ENCODE measurements around the gene LSAMP. TPM values are rescaled to one million over a fixed set of nuclear protein-coding genes. Genes with fewer than 3 reads are reported as not detected.

Gene LSAMP
- total RNA-seq, 2 donors from 2014 or later: 1.9 to 5.4 TPM

DNA sequence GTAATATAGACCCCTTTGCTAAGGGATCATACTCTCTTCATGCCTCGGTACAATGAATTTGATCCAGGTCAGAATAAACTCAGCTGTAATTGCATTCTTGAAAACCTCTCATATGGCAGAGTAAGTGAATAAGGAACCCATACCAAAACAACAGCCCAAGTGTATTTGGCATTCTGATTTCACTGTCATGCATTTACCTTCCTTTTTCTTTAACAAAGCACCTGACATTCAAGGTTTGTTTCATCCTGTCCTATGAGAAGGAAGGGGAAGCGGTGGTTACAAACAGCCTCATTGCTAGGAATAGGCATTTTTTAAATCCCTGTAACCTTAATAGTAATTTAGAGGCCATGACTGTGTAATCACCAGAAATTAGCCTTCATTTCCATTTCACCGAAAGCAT is 97.1 kb downstream of the LSAMP start:
- Histone ChIP-seq H3K27ac (no peak overlapping the region), H3K4me1 (ENCODE audit: control insufficient read depth in 1 of 2, low read depth in 2 of 2) (no peaks in the 10 kb centered on the region), H3K4me3 (no peak overlapping the region), H3K27me3 (replicated peaks; ENCODE audit: insufficient read depth) (no peaks in the 10 kb centered on the region), H3K36me3 (no peaks in the 10 kb centered on the region), H3K9me3 (no peaks in the 10 kb centered on the region)
- TF ChIP-seq, protein P1, sequence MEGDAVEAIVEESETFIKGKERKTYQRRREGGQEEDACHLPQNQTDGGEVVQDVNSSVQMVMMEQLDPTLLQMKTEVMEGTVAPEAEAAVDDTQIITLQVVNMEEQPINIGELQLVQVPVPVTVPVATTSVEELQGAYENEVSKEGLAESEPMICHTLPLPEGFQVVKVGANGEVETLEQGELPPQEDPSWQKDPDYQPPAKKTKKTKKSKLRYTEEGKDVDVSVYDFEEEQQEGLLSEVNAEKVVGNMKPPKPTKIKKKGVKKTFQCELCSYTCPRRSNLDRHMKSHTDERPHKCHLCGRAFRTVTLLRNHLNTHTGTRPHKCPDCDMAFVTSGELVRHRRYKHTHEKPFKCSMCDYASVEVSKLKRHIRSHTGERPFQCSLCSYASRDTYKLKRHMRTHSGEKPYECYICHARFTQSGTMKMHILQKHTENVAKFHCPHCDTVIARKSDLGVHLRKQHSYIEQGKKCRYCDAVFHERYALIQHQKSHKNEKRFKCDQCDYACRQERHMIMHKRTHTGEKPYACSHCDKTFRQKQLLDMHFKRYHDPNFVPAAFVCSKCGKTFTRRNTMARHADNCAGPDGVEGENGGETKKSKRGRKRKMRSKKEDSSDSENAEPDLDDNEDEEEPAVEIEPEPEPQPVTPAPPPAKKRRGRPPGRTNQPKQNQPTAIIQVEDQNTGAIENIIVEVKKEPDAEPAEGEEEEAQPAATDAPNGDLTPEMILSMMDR (IDR thresholded peaks at IDR 0.05): no peak
- ATAC-seq (ENCODE audit: insufficient number of reproducible peaks, low FRiP score, low read depth) (no peak), DNase-seq (ENCODE audit: low spot score) (no peak)

DNA sequence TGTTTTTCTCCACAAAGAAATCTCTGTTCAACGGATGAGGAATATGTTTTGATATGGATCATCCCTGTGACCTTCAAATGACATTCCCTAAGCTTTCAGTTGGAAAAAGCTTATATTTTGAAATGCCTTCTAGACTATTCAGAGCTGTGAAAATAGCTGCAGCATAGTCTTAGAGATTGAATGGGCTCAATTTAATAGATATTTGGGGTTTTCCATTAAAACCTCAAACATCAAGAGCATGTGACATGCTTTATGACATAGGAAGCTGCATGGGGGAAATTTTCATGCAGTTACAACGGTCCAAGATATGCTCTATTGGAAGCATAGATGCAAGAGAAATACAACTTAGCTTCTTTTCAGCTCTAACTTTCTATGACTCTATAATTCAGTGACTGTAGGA is 102.8 kb downstream of the LSAMP start:
- TF ChIP-seq, protein P1 (IDR thresholded peaks at IDR 0.05): no peak
- Histone ChIP-seq H3K4me1 (ENCODE audit: control insufficient read depth in 1 of 2, low read depth in 2 of 2) (no peaks in the 10 kb centered on the region), H3K36me3 (no peaks in the 10 kb centered on the region), H3K27me3 (replicated peaks; ENCODE audit: insufficient read depth) (no peaks in the 10 kb centered on the region), H3K27ac (no peak overlapping the region), H3K4me3 (no peak overlapping the region), H3K9me3 (no peaks in the 10 kb centered on the region)
- DNase-seq (ENCODE audit: low spot score): no peak
- ATAC-seq (ENCODE audit: insufficient number of reproducible peaks, low FRiP score, low read depth): no peak

DNA sequence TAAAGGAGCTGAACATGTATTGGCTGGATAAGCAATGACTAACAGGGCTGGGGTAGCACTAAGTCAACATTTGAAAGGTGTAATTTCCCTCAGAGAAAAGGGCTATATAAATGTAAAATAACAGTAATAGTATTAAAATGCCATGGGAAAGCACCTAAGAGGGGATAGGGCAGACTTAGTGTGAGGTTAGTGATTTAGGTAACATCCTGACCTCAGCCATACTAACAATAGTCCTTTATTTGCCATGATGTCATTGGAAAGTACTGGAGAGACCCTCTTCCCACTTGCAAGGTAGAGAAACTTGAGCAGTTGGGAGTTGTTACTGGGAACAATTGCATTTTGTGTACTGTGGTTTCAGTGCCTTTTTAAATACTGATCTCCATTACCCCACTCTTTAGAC is 103.4 kb downstream of the LSAMP start:
- Histone ChIP-seq H3K27ac (no peak overlapping the region), H3K9me3 (no peaks in the 10 kb centered on the region), H3K36me3 (no peaks in the 10 kb centered on the region), H3K27me3 (replicated peaks; ENCODE audit: insufficient read depth) (no peaks in the 10 kb centered on the region), H3K4me1 (ENCODE audit: control insufficient read depth in 1 of 2, low read depth in 2 of 2) (no peaks in the 10 kb centered on the region), H3K4me3 (no peak overlapping the region)
- DNase-seq (ENCODE audit: low spot score) (no peak), ATAC-seq (ENCODE audit: insufficient number of reproducible peaks, low FRiP score, low read depth) (no peak)
- TF ChIP-seq, protein P1 (IDR thresholded peaks at IDR 0.05): no peak

DNA sequence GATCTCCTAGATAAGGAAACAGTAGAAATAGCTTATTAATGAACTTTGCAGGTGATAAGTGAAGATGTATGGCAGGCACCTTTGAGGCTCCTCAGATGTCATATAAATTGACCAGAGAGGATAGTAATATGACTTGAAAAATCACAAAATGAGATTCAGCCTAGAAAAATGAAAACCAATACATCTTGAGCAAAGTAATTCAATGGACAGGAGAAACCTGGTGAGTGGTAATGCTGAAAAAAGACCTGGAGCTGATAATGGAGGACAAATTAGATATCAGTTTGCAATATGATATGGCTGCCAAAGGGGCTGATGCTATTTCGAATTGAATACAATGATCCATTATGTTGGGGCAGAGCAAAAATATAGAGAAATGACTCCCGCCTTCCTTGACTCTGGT is 103.9 kb downstream of the LSAMP start:
- H3K36me3 ChIP-seq: no peaks in the 10 kb centered on the region
- H3K27me3 ChIP-seq (replicated peaks; ENCODE audit: insufficient read depth): no peaks in the 10 kb centered on the region
- no peaks in the 10 kb centered on the region for H3K9me3 ChIP-seq
- no peaks in the 10 kb centered on the region for H3K4me1 ChIP-seq (ENCODE audit: control insufficient read depth in 1 of 2, low read depth in 2 of 2)
- no peak for ATAC-seq (ENCODE audit: insufficient number of reproducible peaks, low FRiP score, low read depth)
- H3K27ac ChIP-seq: no peak overlapping the region
- no peak overlapping the region for H3K4me3 ChIP-seq
- TF ChIP-seq, protein P1 (IDR thresholded peaks at IDR 0.05): no peak
- no peak for DNase-seq (ENCODE audit: low spot score)

DNA sequence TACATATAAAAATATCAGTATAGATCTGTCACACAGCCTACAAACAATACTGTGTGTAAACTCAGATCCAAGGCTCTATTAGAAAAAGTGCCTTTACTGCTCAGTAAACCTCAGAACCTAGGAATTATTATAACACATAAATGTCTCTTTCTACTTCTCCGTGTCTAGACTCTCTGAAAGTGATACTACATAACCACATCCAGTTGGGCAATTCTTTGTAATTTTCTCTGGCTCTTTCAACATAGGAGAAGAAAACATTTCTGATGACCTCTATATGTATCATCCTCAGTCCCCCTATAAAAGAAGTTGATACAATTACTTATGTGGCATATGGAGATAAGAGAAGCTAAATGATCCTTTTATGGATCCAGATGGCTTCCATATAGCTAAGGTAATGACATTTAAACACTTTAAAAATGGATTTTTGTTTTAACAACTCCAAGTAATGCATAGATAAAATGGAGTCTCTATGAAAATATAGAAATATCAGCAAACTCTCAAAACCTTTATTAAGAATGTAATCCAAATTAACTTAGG is 104.5 kb downstream of the LSAMP start:
- TF ChIP-seq, protein P1 (IDR thresholded peaks at IDR 0.05): no peak

More for the DNA sequence above, 104.5 kb downstream of the LSAMP start:
- H3K27me3 ChIP-seq (replicated peaks; ENCODE audit: insufficient read depth): no peaks in the 10 kb centered on the region
- no peaks in the 10 kb centered on the region for H3K4me1 ChIP-seq (ENCODE audit: control insufficient read depth in 1 of 2, low read depth in 2 of 2)
- no peak overlapping the region for H3K27ac ChIP-seq
- H3K9me3 ChIP-seq: no peaks in the 10 kb centered on the region
- no peak for DNase-seq (ENCODE audit: low spot score)
- no peak for ATAC-seq (ENCODE audit: insufficient number of reproducible peaks, low FRiP score, low read depth)
- H3K4me3 ChIP-seq: no peak overlapping the region
- H3K36me3 ChIP-seq: no peaks in the 10 kb centered on the region
